CD4-positive, alpha-beta T cell treated with Interleukin-6 at 100 ng/mL for 8 hours (primary cell): ENCODE data around the gene NRP1.
A peak's percentile ranks its signal among the peaks of the same experiment; 100 is the strongest.

ENCODE experiments used
- DNase-seq: peaks from one replicate; pipeline ENCODE4 v3.0.0-alpha.2; 2020; ENCODE audit warnings: mixed read lengths, low spot score

Gene NRP1

DNA sequence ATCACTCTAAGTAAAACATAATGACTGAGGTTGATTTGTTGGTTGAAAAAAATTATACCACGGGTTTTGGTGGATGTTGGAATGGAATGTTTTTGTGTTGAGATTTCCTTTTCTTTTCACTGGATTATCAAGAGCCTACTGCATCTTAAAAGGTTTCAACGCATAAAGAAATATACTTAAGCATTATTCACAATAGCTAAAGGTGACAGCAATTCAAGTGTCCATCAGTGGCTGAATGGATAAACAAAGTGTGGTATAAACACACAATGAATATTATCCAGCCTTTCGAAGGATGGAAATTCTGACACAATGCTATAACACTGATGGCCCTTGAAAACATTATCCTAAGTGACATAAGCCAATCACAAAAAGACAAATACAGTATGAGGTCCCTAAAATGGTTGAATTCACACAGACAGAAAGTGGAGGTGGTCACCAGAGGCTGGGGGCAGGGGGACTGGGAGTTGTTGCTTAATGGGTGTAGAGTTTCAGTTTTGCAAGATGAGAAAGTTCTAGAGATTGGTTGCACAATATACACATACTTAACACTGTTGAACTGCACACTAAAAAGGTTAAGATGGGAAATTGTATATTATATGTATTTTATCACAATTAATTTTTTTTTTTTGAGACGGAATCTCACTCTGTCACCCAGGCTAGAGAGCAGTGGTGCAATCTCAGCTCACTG lies 122.3 kb downstream of the NRP1 start:
- no peak for DNase-seq

DNA sequence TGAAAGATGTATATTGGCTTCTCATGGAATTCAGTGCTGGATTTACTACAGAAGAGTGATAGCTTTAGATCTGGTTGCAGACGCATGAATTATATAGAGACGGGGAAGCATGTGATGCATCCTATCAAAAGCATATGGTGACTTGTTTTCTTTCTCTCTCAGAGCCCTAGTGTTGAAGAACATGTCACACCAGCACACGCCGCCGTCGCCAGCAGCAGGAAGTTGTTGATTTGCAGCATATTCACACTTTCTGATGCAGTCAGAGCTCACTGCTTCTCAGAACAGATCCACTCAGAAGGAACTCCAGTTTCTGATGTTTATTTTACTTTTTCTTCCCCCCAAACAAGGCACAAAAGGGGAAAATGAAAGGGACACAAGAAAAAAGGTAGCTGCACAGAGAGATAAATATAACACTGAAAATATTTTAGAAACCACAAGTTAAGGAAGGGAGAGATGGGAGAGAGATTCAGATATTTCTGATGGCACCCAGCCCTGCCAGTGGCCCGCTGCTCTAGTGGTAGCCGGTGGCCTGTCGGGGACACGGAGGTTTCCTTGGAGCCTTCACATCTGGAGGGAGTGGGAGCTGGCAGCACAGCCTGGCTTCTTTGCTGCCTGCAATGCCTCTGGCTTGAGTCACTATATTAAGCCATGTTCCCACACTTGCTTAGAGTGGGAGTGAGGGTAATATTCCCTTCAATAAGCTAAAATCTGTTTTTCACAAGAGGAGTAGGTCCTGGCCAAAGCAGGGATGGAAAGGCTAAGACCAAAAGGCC lies 123.2 kb downstream of the NRP1 start:
- peak; percentile 35 for DNase-seq

DNA sequence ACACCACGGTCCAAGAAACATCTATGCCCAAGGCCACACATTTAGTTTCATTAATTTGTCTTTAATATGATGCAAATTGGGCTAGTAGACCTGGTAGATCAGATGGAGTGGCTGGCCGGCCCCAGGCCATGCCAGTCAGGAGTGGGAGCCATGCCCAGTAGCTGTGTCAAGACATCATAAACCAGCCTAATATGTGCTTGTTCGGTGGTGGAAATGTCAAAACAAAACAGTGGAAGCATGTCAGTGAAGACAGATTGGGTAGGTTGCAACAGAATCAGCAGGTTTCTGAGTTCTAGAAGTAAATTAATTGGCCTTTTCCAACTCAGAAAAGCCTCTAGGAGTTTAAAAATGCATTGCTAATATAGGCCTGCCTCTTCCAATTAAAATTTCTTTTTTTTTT lies 124.7 kb downstream of the NRP1 start:
- DNase-seq = no peak

DNA sequence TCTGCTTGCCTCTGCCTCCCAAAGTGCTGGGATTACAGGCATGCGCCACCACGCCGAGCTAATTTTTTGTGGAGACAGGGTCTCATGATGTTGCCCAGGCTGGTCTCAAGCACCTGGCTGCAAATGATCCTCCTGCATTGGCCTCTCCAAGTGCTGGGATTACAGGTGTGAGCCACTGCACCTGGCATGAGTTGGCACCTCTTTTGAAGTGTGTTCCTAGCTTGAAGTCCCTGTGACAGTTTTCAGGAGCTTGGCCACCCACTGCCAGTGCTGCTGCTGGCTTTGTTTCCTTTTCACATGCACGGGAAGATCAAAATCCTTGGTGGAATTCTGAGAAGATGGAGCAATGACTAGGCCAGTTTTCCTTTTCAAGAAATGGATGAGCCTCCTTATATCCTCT lies 126.3 kb downstream of the NRP1 start:
- no peak for DNase-seq

DNA sequence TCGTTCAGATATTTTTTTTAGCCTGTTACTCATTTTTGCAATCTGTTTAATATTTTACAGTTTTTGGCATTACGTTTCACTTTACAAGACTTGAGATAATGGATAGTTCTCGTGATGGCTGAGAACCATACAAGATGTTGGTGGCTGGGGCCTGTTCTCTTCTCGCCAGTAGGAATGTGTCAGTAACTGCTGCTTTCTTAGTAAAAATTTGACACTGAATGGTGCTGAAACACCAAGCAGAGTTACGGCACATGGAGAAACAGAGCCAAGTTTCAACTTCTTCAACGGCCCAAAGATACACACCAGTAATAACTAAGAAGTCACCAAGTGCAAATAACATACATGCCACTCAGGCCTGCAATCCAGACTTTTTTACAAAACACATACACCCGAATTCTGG lies 130.4 kb downstream of the NRP1 start:
- no peak for DNase-seq

DNA sequence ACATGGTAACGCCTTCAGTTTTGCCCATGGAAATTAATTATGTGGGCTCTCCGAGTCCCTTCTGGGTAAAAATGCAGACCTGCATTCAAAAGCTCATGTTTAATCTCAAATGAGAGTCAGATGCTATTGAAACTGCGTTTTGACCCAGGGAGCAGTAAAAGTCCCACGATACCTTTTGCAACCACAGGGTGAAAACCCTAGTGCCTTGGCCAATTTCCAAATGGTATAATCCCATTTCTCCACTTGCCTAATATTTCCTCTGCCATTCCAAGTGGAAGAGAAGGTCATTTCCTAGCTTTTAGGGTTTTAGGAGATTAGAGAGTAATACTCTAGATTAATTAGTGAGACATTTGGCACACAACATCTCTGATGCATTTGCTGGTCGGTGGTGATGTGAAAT lies 132.5 kb downstream of the NRP1 start:
- DNase-seq = no peak

DNA sequence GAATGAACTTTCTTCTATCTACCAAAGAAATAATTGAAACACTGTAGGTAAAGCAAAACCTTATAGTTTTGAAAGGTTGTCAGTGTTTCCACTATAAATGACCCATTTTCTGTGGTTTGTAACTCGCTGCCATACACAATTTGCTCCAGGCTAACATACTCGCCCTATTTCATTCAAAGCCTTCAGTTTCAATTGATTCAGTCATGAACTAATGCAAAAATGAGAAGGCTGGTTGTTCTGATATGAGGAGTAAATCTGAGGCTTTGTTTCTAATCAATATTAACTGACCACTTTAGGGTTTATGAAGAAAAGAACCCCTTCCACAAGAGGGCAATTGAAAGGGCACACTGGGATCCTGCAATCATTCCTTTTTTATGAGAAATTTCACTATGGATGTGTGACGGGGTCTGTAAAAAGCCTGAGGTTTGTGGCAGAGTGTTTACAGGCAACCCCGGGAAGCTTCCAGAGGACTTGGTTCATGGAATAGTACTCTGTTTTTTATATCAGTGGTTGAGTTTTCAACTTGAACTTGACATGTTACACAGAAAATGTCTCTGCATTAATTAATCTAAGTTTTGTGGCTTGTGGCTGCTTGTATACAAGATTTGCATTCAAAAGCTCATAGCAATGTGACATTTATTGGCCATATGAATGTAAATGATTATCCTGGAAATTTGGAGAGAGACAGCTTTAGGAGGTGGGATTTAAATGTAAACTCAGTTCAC lies 133.2 kb downstream of the NRP1 start:
- DNase-seq = no peak

DNA sequence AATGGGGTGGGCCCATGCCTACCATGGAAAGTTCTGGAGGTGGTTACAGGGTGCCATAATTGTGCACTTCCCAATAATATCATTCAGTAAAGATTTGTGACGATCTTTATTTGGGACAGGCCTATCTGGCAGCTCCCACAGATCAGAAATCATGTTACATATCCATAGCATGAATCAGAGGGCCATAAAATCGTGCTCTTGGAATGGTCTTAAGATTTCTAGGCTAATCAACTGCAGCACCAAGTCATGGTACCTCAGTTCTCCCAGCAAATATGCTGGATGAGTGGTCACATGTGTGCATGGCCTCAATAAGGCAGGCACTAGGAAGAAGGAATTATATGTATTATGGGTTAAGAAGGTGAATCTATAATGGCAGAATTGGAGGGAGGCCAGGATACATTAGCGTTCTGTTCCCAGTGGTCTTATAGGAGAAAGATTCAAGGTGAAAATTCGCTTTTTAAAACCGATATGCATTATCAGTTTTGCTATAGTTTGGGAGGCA lies 134.7 kb downstream of the NRP1 start:
- no peak for DNase-seq

DNA sequence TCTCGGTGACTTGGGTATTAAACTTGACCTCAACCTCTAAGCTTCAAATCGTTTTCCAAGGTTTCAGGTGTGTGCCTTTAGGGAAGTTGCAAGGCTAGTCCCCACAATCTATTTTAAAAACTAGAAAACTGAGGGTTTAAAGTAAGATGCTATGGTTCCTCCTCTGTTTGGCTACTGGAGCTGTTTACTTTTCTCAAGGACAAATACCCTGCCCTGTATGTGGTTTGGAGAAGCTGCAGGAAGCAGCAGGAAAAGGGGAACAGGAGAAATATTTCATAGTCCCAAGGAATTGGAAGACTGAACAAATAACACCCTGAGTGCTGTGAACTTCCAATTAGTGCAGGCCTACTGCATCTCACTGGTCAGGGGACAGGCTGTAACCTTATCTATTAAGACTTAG lies 135.9 kb downstream of the NRP1 start:
- DNase-seq = no peak

DNA sequence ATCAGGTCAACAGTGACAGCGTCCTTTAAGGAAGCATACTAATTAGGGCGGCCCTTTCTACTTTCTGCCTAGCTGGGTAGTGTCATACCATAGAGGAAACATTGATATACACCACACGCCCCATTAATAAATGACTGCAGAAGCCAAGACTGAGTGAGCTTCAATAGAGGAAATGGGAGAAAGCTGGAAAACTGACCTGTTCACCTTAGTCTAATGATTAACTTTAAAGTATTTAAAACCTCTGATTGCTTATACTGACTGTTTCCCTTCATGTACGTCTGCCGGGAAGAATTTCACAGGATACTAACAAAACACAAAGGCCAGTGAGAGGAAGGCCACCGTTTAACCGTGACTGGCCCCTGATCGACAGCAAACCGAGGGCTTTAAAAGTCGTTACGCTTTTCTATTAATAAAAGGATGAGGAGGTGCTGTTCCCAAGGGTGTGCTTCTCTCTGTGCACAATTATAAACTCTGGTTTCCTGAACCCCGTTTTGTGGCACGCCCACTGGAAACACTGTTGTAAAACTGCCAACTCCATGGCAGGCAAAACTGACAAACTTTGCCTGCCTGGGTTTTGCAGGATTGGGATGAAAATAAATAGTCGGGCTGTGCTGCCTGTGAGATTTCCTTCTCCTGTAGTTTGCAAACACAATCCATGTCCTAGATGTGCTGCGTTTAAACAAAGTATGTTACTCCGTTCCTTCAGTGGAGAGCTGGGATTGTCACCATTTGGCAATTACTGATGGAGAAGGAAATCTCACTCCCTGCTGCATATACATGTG lies 137.6 kb downstream of the NRP1 start:
- DNase-seq = no peak

DNA sequence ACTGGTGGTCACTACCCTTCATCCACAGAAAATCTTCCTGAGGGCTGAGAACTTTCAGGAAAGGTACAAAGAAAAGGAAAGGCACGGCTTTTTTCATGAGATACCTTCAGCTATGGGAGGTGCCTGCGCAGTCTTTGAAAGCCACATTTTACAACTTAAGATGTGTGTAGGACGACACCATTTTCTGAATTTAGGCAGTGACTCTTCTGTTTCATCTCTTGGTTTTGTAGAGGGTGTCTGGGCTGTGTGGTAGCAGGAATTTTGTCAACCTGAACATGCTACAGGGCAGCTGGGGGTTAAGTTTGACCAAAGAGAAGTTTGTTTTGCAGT lies 138.1 kb downstream of the NRP1 start:
- DNase-seq = no peak

DNA sequence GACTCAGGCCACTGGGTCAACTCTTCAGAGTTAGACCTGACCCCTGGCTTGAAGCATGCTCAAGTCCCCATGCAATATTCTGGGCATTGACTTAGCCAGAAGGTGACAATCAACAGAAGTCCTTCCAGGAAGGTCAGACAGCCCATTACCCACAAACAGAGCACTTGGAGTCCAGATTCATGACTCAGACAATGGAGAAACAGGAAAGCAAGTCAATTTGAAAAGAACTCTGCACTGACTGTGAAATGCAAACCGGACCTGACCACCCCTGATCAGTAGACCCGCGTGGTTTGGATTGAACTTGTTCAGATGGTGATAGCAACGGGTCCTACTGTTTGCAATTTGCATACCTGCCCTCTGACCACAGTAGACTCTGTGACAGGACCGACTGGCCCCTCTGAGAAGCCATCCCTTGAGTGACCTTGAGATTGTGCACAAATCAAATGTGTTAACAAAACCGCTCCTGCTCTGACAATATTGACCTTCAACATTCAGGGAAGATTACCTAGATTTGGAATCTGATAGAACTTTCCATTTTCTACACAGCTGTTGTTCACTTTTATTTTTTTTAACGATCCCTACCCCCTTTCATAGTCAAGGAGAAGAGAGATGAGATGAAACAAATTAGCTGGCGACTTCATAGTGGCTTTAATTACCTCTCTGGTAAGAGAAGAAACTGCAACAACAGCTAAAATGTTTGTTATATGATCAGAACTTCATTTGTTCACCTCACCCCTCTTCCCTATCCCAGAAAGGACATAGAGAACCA lies 138.7 kb downstream of the NRP1 start:
- no peak for DNase-seq

DNA sequence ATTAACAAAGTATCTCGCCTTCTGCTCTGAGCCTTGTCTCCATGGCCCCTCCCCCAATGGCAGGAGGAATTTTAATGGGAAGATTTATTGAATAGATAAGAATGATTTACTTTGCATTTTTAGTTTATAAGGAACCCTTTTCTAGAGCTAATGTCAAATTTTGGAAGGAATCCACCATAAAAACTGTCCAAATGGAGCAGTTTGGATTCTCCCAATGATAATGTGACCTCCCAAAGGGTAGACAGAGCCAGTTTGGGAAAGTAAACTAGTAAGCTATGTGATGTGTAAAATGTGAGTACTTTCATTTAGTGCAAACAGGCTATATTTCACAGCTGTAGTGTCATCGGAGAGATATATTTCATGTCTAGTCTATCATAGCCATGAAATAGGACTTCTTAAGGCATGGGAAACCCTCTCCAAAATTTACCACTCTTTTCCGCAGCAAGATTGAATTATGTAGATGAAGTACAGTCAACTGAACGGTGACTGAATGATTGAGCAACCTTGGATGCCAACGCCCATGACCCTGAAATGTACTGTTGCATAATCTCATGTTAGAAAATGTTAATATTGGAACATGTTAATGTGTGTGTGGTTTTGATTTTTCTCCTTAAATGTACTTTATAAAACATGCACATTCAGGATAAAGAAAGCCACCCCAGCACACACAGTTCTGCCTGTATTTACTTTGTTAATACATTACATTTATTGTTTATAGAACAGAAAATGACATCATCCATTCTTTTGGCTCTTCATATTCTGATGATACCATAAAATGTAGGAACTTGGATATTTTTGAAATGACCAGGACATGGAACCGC lies 140.6 kb downstream of the NRP1 start:
- DNase-seq = no peak

DNA sequence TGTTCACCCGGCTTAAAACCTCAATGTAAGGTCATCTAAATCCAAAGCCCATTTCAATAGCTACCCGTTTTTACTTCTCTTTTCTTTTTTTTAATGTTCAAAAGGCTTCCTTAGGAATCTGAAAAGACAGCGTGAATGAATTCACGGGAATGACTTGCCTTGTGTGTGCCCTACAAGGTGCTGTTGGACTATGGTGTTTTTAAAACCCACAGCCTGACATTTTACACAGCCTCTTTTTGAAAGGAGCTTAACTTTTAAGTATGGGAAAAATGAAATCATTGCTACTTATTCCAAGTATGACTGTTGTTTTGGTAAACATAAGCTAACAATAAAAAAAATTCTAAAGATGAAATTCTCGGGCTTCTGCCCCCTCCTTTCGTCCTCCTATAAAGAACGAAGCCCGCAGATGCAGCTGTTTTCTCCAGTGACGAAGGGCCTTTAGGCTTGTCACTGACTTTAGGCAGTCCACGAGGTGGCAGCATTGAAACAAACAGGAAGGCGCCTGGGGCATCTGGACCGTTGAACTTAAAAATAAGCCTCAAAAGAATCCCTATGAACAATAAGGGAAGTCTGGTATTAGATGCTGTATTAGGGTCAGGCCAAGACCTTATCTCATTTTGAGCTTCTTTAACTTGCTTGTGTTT lies 141.3 kb downstream of the NRP1 start:
- peak; percentile 75 for DNase-seq

DNA sequence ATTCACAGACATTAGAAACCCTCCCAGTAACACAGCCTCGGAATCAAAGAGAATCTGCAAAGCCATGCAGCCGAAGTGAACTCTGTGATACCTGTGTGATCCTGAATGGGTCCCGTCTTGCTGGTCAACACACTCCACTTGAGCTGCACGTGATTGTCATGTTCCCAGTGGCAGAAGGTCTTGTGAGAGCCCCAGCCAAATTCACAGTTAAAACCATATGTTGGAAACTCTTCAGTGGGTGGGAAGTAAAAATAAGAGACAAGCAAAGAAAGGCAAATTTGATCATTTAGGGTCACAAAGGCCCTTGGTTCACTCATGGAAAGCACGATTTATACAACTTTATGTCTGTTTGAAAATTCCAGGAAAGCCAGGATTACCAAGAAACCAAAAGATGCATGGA lies 142.3 kb downstream of the NRP1 start:
- DNase-seq = no peak

DNA sequence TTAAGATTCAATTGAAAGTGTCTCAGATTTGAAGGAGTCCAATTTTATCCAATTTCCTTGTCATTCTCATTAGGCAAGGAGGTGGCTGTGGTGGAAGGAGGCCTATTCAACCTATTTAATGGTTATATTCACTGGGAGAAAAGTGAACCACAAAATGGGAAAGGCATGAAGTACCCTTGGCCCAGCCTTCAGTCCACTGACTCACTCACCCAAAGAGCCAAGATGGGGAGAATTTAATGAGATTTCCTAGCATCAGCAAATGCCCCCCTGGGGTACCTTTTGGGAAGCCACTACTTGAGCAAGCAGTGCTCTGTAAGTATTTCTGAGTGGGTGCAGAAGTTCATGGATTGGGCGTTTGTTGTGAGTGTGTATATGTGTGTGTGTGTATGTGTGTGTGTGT lies 144.1 kb downstream of the NRP1 start:
- no peak for DNase-seq

DNA sequence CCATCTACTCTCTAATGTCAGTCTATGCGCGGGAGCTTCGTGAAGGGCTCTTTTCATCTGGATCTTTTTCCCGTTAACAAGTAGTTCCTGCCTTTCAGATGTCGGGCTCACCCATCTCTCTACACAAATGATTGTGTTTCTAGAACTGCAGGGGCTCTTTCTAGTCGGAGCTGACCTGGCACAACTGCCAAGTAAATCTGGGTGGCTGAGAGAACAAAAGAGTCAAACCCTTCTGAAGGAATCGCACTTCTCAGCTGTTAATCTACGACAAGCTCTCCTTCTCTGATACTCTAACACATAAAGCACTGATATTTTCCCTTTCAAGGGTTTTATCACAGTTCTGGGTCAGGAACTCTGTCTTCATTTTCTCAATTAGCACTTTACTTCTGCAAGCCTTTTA lies 144.7 kb downstream of the NRP1 start:
- DNase-seq = no peak

DNA sequence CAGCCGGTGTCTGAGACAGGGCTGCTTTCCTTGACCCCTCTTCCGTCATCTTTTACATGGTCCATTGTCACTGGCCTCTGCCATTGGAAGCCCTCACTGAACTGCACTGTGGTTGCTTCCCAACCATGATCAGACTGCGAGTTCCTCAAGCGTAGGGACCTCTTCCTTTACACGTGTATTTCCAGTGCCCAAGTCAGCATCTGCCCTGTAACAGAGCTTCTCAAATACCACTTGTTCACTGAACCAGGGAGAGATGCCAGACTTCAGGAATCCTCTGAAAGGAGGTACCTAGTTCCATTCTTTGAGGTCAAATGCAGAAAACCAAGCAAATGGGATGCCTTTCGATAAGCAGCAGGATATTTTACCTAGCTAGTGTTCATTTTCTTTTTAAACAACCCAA lies 145.1 kb downstream of the NRP1 start:
- DNase-seq = no peak

DNA sequence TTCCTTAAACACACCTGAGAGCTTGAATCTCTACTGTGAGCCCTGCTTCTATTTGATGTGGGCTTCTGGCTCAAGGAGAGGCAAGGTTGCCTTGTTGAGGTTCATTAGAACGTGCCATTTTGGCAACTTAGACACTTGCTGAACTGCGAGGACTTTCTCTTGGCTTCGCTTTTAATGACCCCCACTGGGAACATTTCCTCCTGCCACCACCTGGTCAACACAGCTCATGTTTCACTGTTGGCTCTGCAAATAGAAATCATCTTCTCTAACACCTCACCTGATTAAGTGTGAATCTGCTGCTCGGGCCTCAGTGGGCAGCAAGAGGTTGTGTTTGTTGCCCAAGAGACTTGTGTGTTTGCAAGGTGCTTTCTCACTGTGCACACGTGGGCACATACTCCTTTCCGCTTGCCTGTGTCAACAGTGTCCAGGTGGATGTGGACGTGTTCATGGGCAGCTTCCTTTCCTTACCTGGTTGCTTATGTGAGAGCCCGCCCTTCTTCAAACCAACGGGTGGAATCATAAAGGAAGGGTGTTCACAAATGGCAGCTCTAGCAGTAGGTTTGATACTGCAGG lies 147.0 kb downstream of the NRP1 start:
- DNase-seq = no peak

DNA sequence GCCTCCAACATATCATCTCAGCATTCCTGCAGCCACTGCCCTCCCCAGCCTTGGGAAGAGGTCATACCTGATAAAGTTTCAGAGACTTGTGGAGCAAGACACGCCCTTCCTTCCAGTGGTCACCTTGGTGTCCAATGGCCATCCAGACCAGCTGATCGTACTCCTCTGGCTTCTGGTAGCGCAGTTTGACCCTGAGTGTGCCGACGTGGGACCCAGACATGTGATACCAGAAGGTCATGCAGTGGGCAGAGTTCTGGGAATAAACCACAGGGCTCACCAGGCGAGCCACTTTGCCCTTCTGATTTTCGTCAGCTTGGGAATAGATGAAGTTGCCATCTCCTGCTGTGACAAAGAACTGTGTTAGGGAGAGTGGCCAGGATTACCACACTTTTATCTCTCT lies 148.3 kb downstream of the NRP1 start:
- DNase-seq = no peak
